HG03378 (cell line): ENCODE data around the gene MEIS3.

ENCODE experiments used
- ATAC-seq: cut with Tn5 transposase; IDR thresholded peaks from one replicate; pipeline ENCODE4 v1.9.1; 2021; ENCODE audit warnings: mild to moderate bottlenecking, moderate library complexity; ENCODE audit not compliant: unreplicated experiment

MEIS3 gene

DNA sequence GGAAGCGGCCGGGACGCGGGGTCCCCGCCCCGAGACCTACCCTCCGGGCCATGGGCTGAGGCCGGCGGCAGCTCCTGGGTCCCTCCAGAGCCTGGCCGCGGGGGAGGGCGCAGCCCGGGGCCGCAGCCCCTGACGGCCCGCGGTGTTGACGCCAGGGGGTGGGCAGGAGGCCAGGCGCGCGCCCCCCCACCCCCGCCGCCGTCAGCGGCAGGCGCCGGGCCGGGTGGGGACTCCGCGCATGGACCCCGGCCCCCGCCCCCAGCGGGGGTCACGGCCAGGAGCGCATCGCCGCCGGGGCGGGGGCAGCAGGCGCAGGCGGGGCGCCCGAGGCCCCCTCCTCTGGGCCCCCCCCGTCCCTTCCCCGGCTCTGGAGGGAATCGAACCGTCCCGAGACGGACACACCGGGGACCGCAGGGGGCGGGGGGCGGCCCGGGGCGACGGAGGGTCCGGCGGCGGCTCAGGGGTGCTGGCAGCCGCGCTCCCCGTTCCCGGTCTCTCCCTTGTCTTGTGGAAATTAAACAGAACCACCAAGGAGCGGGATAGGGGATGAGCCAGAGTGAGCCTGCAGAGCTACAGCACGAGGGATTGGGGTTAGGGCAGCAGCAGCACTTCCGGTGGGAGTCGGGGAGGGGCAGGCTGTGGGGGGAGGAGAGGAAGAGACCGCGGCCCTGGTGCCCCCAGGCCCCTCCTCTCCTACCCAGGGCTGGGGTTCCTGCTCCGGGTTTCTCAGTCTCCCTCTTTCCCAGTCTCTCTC lies at the start of gene MEIS3:
Gene MEIS3 (minus strand): TSS at position 498 of the 754 bp plus-strand sequence. CDS start 446 bp downstream, at position 52.
- ATAC-seq: no peak

DNA sequence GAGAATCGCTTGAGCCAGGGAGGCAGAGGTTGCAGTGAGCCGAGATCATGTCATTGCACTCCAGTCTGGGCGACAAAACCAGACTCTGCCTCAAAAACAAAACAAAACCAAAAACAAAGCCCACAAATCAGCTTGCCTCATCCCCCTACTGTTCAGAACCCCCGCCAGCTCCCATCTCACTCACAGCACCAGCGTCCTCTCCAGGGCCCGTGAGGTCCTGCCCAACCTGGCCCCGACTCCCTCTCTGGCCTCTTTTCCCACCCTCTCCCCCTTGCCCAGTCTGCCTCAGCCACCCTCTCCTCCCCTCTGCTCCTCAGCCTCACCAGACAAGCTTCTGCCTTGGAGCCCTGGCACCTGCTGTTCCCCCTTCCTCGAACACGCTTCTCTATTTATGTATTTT lies 48.6 kb upstream of the MEIS3 start:
- ATAC-seq: no peak

GRCh38 chr19:47465957-47466356 lies 46.6 kb upstream of the MEIS3 start:
- no peak for ATAC-seq

DNA sequence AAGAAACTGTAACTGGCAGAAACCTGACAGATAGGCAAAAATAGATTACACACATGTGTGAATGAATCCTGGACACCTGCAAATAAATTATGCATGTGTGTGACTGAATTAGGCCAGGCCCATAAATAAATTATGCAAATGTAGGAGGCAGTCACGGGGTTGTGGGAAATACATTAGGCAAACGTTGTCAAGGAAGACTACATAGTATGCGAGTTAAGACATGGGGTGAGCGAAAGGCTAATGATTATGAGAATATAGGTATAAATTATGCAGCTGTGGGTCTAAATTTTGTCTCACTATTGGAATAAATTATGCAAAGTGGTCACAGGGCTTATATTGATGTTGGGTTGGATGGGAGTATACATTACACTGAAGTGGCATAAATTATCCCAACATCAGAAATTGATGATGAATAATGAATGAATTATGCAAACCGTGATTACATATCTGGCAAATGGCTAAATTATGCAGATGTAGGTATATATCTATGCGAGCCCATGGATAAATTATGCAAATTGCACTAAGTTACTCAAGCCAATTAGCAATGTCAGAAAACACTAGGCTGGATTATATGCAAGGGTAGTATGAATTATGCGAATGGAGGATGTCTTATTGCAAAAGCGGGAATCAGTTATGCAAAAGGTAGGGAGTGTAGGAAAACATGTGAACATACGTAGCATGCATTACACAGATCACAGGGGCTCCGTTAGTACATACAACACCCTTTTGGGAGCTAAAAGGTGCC lies 45.5 kb upstream of the MEIS3 start:
- ATAC-seq: no peak

GRCh38 chr19:47461876-47462275 lies 42.5 kb upstream of the MEIS3 start:
- no peak for ATAC-seq

- ATAC-seq: no peak
Observed at GRCh38 chr19:47459477-47459876, 40.1 kb upstream of the MEIS3 start.

DNA sequence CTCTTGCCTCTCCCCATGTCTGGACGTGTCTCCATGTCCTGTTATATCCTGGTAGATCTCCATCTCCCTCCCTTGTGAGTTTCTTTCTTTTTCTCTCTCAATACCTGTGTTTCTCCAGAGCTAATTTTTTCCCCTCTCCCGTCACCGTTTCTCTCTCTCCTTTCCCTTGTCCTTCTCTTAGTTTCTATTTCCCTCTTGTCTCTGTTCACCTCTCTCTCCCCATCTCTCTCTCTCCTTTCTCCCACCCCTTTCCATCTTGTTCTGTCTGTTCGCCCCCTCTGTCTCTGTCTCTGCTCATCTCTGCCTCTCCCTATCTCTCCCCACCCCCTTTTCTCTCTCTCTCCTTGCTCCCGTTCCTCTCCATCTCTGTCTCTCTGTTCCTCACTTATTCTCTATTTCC lies 39.3 kb upstream of the MEIS3 start:
- no peak for ATAC-seq

- no peak for ATAC-seq
Observed at GRCh38 chr19:47456721-47457474, 37.6 kb upstream of the MEIS3 start.

- no peak for ATAC-seq
Observed at GRCh38 chr19:47450478-47450877, 31.2 kb upstream of the MEIS3 start.

GRCh38 chr19:47448360-47448727 lies 29.0 kb upstream of the MEIS3 start:
- ATAC-seq: no peak

DNA sequence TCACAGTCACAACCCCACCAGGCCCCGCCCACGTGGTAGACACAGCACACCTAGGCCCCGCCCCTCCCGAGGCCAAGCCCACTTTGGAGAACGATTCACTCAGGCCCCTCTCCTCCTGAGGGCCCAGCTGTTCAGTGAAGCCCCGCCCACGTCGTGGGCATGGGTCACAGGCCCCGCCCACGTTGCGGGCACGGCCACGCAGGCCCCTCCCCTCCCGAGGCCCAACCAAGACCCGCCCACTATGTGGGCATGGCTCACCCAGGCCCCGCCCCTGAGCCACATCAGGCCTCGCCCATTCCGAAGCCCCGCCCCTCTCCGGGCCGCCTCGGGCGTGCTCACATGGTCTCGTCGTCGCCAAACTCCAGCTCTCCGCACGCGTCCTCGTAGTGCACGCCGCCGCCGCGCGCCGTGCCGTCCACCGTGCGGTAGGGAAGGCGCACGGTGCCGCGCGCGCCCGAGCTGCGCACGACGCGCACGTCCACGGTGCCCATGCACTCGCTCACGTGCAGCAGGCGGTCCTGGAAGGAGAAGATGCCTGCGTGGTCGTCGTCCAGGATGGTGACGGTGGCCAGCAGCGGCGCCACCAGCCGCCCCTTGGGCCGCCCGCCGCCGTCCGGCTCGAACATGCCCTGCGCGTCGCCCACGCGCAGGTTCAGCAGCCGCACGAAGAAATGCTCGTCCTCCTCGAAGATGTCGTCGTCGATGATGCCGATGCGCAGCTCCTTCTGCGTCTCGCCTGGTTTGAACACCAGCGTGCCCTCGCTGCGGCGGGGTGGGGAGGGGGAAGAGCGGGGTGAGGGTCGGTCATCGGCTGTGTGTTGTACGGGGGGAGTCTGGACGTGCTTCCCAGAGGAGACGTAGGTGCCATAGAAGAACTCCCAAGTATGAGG lies 28.4 kb upstream of the MEIS3 start:
- ATAC-seq: no peak

DNA sequence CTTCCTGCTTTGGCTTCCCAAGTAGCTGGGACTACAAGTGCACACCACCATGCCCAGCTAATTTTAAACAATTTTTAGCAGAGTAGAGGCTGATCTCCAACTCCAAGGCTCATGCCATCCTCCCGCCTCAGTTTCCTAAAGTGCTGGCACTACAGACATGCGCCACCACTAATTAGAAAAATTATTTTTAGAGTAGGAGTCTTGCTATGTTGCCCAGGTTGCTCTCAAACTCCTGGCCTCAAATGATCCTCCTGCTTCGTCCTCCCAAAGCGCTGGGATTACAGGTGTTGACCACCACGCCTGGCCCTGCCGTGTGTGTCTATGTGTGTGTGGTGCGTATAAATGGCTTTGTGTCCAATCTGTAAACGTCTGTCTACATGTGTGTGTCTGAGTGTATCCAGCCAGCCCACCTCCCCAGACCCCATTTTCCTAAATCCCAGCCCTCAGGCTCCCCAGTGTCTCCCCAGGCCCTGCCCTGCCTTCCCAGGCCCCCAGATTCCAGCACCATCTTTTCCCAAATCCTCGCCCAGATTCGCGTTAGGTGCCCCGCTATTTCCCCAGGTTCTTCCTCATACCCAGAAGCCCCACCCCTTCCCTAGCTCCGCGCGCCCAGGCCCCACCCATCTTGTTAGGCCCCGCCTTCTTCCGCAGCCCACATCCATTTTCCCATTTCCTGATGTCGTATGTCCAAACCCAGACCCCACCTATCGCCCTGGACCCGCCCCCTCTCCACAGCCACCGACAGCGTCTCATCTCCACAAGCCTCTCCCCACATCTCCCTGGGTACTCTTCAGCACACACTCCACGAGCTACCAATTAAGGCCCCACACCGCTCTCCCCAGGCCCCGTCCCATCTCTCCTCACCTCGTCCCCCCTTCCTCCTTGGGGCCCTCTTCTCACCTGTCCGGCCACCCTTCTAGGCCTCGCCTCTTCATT lies 27.5 kb upstream of the MEIS3 start:
- ATAC-seq: no peak

- ATAC-seq: no peak
Observed at GRCh38 chr19:47445937-47446402, 26.6 kb upstream of the MEIS3 start.

DNA sequence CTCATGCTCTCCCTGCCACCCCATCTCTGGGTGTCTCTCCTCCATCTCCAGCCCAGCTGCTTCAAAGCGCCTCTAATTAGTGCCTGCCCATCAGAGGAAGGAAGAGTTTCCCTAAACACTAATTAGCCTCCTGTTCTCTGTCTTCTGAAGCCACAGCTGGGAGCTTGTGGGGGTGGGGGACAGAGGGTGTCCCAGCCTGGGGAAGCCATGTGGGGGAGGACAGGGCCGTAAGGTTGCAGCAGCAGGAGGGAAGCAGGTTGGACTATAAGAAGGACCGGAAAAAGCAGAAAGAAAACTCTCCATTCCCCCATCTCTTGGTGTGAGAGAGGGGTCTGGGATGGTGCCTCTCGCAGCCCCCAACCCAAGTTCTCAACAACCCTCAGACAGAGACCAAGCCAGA lies 26.2 kb upstream of the MEIS3 start:
- ATAC-seq: no peak

DNA sequence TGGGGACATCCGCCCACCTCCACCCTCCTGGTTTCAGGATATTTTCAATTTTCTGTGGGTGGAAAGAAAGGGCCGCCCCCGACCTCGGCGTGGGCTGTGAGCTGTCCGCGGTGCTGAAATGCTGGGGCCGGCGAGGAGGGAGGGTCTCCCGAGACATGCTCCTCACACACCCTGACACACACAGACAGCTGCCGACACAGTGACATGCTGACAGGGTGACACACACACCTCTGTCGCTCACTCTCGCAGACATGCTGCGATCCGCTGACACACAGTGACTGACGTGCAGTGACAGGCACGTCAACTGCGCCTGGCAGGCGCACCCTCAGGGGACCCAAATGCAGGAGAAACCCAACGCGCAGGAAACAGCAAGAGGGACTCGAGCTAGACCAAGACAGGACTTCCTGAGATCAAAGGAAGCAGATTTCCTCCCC lies 25.1 kb upstream of the MEIS3 start:
- ATAC-seq: no peak

- no peak for ATAC-seq
Observed at GRCh38 chr19:47443331-47443730, 24.0 kb upstream of the MEIS3 start.

GRCh38 chr19:47438793-47439220 lies 19.5 kb upstream of the MEIS3 start:
- ATAC-seq: no peak

- no peak for ATAC-seq
Observed at GRCh38 chr19:47437500-47437899, 18.2 kb upstream of the MEIS3 start.

DNA sequence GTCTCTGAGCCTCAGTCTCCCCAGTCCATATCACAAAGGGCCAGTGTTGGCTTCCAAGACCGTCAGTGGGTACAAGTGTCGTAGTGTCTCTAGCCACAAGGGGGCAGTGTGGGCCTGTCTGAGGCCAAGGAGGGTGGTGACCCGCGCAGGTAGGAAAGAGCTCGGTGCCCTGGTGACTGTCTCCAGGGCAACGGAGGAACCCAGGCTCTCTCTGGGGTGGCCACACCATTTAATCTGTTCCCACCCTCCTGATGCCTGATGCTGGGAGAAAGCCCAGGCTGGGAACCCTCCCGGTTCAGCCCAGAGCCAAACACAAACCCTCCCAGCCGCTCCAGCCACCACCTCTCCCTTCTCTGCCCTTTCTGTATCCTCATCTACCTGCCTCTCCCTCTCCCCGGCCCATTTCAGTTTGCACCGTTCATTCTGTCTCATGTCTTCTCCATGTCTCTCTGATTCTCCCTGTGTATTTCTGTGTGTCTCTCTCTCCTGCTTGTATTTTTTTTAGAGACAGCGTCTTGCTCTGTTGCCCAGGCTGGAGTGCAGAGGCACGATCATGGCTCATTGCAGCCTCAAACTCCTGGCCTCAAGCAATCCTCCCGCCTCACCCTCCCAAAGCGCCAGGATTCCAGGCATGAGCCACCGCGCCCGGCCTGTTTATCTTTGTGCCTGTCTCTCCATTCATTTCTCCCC lies 17.5 kb upstream of the MEIS3 start:
- ATAC-seq: no peak
